HG03342 (cell line): ENCODE results near the gene ZBTB11.
A peak's percentile ranks its signal among the peaks of the same experiment; 100 is the strongest.
"Not testable (repeated sequence)": the region's sequence is repeated elsewhere in the genome, so short reads cannot be mapped to it uniquely, and the experiment has no call there.

Experiments used
- ATAC-seq: cut with Tn5 transposase; IDR thresholded peaks from one replicate; pipeline ENCODE4 v1.9.1; 2021; ENCODE audit warnings: mild to moderate bottlenecking, moderate library complexity; ENCODE audit not compliant: unreplicated experiment

Gene ZBTB11

DNA sequence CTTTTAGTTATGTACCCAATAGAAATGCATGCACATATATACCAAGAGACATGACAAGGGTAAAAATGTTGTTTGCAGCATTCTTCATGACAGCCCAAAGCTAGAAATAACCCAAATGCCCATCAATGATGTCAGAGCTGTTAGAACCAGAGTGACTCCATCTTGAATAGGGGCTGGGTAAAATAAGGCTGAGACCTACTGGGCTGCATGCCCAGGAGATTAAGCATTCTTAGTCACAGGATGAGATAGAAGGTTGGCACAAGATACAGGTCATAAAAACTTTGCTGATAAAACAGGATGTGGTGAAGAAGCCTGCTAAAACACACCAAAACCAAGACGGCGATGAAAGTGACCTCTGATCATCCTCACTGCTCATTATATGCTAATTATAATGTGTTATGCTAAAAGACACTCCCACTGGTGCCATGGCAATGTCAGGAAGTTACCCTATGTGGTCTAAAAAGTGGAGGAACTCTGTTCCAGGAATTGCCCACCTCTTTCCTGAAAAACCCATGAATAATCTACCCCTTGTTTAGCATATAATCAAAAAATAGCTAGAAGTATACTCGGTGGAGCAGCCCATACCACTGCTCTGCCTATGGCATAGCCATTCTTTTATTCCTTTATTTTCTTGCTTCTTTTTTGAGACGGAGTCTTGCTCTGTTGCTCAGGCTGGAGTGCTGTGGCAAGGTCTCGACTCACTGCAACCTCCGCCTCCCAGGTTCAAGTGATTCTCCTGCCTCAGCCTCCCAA lies 32.9 kb downstream of the ZBTB11 start:
- no peak for ATAC-seq

DNA sequence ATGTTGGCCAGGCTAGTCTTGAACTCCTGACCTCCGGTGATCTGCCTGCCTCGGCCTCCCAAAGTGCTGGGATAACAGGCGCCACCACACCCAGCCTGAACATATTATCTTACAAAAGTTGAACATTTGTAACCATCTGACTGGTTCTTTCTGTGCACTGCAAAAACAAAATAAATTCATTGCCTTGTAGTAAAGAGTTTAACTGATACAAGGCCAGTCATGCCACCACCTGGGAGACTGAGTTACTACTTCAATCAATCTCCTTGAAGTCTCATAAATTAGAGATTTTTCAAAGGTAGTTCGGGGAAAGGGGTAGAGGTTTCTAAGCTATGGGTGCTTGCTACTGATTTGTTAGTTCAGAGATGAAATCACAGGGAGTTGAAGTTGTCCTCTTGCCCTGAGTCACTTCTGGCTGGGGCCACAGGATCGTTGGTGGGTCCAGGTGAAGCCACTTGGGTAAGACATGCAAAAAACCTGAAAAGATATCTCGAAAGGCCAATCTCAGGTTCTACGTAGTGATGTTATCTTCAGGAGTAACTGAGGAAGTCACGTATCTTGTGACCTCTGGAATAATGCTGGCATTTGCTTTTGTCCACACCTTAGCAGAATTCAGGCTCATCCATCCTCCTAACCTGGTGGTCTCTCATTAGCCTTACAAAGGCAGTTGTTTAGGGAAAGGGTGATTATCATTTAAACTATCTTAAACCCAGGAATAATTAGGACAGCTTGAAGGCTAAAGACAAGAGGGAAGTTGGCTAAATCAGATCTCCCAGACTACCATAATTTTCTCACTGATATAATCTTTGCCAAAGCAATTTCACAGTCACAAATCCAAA lies 33.7 kb downstream of the ZBTB11 start:
- no peak for ATAC-seq

DNA sequence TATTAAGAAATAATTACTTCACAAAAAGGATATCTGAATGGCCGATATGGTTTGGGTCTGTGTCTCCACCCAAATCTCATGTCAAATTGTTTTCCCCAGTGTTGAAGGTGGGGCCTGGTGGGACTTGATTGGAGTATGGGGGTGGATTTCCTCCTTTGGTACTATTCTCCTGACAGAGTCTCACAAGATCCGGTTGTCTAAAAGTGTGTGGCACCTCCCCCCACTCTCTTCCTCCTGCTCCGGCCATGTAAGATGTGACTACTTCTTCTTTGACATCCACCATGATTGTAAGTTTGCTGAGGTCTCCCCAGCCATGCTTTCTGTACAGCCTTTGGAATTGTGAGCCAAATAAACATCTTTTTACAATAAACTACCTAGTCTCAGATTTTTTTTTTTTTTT lies 34.5 kb downstream of the ZBTB11 start:
- no peak for ATAC-seq

DNA sequence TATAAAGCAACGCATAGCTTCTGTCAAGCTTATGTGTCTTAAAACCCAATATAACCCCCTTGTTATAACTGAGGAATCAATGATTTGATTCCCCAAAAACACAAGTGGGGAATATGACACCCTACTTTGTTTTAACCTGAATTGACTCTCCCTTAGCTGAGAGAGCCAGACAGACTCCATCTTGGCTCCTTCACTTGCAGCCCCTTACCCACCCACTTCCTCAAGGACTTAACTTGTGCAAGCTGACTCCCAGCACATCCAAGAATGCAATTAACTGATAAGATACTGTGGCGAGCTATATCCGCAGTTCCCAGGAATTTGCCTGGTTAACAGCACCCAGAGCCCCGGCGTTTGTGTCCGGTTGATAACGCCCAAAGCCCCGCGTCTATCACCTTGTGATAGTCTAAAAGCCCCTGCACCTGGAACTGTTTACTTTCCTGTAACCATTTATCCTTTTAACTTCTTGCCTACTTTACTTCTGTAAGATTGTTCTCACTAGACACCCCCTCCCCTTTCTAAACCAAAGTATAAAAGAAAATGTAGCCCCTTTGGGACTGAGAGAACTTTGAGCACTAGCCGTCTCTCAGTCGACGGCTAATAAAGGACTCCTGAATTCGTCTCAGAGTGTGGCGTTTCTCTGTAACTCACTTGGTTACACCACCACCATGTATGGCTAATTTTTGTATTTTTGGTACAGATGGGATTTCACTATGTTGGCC lies 35.4 kb downstream of the ZBTB11 start:
- ATAC-seq: not testable (repeated sequence)

DNA sequence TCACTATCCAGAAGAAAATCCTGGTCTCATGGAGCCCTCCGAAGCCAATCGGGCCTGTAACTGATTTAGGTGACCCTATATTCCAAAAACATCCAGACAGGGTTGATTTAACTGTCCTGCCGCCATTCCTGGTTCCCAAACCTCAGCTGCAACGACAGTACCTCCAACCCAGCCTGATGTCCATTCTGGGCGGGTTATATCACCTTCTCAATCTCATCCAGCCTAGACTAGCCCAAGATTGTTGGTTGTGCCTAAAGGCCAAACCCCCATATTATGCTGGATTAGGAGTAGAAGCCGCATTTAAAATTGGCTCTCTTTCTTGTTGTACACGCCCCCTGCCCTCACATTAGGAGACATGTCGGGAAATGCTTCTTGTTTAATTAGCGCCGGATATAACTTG lies 36.7 kb downstream of the ZBTB11 start:
- no peak for ATAC-seq

GRCh38 chr3:101639280-101639963 lies 37.5 kb downstream of the ZBTB11 start:
- no peak for ATAC-seq

DNA sequence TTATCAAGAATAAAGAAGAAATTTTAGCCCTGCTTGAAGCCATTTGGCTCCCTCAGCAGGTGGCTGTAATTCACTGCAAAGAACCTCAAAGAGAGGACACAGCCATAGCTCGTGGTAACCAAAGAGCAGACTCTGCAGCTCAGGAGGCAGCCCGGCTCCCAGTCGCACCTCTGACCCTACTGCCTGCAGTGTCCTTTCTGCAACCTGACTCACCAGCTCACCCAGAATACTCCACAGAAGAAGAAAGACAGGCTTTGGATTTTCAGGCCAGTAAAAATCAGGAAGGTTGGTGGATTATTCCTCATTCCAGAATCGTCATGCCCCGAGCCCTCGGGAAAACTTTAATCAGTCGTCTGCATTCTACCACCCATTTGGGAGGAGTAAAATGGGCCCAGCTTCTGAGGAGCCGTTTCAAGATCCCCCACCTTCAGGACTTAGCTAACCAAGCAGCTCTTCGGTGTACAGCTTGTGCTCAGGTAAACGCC lies 38.6 kb downstream of the ZBTB11 start:
- ATAC-seq: no peak

- ATAC-seq: no peak
Observed at GRCh38 chr3:101637451-101637850, 39.5 kb downstream of the ZBTB11 start.

DNA sequence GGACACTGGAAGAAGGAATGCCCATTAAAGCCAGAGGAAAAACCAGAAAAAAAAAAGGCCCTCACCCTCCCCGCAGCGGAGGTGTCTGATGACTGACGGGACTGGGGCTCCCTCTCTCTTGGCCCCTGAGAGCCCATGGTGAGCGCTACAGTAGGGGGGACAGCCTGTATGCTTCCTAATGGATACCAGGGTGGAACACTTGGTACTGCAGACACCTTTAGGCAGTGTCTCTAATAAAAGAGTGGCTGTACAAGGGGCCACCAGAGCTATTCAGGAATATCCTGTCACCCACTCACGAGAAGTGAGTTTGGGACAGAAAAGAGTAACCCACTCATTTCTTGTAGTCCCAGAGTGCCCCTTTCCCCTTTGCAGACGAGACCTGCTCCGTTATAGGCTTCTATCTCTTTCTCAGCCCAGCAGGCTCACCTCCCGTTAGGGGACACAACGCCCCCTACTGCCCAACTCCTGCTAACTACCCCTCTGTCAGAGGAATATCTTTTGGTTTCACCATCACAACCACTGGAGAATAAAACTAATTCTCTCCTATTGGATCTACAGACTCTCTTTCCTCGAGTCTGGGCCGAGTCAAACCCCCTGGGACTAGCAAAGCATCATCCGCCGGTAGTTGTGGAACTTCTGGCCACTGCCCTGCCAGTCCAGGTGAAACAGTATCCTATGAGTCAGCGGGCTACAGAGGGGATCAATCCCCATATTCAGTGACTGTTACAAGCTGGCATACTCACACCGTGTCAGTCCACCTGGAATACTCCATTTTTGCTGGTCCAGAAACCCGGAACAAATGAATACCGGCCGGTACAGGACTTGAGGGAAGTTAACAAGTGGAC lies 40.8 kb downstream of the ZBTB11 start:
- ATAC-seq: peak; percentile 91

DNA sequence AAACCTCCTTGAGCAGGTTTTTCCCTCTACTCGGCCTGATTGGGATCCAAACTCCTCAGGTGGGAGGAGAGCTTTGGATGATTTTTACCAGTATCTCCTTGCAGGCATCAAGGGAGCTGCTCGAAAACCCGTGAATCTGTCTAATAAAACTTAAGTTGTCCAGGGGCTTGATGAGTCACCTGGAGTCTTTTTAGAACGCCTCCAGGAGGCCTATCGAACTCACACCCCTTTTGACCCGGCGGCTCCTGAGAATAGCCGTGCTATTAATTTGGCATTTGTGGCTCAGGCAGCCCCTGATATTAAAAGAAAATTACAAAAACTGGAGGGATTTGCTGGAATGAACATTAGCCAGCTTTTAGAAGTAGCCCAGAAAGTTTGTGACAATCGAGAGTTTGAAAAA lies 41.6 kb downstream of the ZBTB11 start:
- no peak for ATAC-seq

- ATAC-seq: no peak
Observed at GRCh38 chr3:101634591-101635196, 42.2 kb downstream of the ZBTB11 start.

- no peak for ATAC-seq
Observed at GRCh38 chr3:101633186-101633585, 43.7 kb downstream of the ZBTB11 start.

DNA sequence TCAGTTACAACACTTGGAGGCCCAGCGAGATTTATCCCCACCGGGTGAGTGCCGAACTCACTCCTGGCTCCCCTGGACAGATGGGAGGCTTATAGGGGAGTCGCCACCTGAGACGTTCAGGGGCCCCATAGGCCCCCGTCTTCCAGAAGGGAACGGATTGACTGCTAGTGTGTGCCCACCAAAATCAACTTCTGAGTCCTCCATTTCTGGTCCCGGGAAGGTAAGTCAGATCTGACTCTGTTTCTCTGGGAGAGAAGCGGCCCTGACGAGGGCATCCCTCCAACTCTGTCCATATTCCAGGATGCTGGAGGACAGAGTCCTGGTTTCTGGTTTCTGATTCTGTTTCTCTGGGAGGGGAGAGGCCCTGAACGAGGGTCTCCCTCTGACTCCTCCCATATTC lies 44.3 kb downstream of the ZBTB11 start:
- ATAC-seq: no peak

- ATAC-seq: not testable (repeated sequence)
Observed at GRCh38 chr3:101631959-101632358, 45.0 kb downstream of the ZBTB11 start.

GRCh38 chr3:101631098-101631796 lies 45.7 kb downstream of the ZBTB11 start:
- ATAC-seq: no peak

DNA sequence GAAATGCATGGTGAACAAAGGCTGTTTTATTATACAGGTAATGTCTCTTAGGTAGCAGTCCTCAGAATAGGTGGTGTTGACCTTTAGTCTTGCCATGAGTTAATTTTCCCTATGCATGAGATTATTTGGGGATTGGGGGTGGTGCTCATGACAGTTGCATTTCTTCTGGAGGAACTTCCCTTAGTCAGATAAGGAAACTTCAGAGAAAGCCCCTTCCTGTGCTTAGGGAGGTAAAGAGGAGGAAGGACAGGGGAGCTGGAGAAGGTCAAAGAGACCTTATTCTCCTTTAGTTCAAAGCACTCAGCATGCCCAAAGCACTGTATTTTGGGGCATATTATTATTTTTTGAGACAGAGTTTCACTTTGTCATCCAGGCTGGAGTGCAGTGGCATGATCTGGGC lies 47.7 kb downstream of the ZBTB11 start:
- no peak for ATAC-seq

DNA sequence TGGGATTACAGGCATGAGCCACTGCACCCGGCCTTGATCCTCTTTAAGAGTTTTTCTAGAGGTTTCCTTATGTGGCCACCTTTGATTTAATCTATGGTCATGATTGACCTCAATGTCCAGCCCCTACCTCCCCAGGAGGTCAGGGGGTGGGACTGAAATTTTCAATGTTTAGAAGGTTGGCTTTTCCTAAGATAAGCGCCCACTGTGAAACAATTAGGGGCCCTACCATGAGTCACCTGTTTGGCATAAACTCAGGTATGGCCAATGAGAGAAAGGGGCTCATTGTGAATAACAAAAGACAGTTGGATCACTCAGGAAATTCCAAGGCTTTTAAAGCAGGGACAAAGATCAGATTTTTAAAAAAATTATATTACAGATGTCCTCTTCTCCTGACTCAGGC lies 51.1 kb downstream of the ZBTB11 start:
- ATAC-seq: no peak

DNA sequence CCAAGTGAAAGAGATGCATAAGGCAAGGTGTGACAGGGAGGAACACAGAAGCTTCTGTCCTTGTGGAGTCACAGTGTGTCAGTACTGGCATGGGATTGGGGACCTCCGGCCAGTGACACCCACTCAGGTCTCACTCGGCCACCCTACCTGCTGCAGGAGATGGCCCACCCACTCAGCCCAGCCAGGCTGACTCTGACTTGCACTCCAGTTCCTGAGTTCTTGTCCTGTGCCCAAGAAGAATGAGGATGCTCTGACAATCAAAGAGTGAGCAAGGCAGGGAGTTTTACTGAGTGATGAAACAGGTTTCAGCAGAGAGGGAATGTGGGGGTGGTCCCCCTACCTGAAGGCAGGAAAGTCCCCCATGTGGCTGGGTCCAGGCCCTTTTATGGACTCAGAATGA lies 52.1 kb downstream of the ZBTB11 start:
- no peak for ATAC-seq

DNA sequence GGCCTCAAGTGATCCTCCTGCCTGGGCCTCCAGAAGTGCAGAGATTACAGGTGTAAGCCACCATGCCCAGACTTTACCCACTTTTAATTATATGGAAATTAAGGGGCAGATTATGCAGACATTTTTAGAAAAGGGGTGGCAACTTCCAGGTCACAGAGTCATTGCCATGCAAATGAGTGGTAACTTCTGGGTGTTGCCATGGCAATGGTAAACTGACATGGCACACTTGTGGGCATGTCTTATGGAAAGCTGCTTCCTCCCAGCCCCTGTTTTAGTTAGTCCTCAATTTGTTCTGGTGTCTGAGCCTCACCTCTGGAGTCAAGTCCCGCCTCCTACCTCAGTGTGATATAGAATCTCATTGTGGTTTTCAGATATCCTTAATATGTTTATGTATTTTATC lies 53.3 kb downstream of the ZBTB11 start:
- ATAC-seq: no peak
